Fibroblast of gingiva (primary cell): ENCODE data around the gene WNT3.
A peak's percentile ranks its signal among the peaks of the same experiment; 100 is the strongest.

ENCODE experiments used
- DNase-seq: peaks from one replicate; pipeline ENCODE4 v3.0.0-alpha.2; 2011; ENCODE audit warnings: low read depth

The WNT3 gene

DNA sequence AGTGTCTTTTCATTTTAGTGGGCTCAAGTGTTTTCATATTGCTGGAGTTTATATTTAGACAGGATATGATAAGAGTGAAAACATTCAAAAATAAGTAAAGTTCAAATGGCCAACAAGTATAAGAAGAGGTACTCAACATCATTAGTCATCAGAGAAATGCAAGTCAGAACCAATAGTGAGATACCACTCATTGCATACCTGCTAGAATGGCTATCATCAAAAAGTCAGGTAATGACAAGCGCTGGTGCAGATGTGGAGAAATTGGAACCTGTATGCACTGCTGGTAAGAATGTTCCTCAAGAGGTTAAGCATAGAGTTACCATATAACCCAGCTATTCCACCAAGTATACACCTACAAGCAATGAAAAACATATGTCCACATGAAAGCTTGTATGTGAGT lies 87.8 kb downstream of the WNT3 start:
- DNase-seq, result no peak

DNA sequence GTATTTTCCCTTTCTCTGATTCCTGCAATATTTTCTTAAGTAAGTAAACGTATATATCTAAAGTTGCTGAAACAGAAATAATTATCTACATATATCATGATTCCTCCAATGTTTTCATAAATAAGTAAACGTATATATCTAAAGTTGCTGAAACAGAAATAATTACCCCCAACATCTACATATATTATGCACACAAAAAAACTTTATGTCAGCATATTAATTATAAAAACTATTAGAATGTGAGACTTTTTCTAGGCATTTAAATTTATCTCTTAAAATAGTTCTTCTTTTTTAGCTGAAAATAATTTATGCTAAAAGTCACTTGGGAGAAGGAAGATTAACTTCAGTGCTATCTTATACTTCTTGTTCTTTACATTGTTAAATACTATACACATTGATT lies 88.5 kb downstream of the WNT3 start:
- no peak for DNase-seq

DNA sequence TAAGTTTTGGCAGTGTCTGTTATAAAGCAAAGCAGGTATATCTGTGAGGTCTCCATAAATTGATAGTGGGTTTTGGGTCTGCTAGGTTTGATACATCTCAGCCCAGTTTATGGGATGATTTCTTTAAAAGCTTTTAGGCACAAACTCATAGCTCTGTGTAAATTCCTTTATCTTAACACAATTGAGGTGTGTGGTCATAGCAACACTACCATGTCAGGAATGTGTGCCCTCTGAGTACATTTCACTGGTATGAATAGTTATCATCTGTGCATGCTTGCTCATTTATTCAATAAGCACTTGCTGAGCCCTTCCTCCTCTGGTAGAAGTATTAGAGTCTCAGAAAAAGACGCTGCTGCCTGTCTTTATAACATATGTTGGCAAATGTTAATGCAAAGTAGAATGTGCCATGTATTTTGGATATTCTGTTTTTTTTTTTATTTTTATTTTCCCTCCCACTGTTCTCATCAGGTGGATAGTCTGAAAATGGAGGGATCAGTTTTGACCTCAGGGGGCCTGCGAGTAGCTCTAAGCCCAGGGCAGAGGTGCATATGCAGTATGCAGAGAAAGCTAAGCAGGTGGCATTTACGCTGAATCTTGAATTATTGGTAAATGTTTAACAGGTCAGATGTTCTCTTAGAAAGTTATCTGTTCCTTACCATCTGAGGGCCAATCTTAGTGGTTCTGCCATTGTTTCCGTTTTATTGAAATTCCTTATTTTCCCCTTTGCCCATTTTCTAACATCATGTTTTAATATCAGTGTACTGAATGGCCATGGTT lies 90.7 kb downstream of the WNT3 start:
- peak; percentile 19 for DNase-seq

DNA sequence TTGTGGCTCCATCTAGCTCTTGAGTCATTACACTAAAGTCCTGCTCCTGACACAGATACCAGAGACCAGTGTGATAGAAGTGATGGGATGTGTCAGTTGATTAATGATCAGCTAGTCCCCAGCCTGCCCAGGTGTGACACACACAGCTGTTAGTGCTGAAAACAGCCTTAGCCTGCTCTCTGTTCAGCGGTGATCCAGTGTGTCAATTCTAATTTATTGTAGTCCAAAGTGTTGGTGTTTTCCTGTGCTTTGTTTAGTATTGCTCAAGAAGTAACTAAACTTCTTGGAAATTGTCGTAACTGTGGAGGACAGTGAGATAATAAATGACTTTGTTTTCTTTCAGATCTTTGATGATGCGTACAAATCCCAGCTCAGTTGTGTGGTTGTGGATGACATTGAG lies 92.3 kb downstream of the WNT3 start:
- no peak for DNase-seq

DNA sequence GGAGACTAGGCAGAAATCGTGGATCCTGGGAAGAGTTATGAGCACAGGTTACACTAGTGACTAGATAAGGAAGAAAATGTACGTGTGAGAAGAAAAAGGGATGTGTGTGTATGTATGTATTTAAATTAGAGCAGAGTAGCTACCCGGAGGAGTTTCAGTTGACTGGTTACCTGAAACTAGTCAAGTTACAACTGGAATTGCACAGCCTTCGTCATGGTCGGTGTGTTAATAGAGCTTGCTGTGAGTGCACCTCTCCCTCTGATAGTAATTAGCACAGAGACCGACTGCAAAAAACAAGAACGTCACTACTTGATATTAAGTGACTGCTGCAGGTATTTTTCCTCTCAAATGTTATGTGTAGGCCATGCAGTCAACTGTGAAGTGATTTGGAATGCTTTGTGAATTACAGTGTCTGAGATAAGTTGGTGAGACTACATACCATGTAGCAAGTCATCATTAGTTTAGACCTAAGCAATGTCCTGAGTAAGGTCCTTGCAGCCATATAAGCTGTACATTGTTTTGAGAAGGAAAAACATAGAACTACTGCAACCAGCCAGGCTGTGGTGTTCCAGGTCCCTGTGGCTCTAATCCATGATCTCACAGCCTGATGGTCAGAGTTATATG lies 95.7 kb downstream of the WNT3 start:
- DNase-seq, result no peak

DNA sequence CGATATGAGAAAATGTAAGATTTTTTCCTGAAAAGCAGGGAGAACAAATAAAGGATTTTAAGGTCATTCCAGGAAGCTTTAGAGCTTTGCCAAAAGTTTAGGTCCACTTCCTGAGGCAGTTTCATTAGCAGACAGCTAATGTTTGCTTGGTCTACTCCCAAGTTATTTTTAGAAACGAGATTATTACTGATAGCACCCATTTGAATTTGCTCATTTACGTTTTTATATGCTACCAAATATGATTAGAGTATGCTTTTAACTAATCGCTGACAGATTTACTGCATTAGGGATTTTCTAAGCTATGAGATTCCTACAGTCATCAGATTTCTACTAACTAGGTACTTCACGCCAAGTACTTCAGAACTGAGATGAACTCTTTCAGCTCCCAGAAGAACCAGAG lies 98.1 kb downstream of the WNT3 start:
- DNase-seq, result no peak

DNA sequence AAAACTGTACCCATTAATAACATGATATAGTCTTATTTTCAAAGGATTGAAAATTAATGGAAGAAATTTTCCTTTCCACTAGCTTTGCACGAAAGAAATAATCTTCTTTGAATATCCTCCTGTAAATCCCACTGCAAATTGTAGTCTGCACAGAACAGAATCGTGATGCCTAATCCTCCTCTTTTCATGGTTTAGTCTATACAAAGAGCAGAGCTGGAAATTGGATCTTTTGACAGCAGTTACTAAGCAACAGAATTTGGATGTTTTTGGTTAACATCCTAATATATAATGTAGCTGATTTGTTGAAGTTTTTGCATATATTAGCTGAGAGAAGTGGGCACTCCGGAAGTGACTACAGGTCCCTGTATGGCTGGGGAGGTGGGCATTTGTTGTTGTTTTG lies 98.6 kb downstream of the WNT3 start:
- DNase-seq, result no peak

DNA sequence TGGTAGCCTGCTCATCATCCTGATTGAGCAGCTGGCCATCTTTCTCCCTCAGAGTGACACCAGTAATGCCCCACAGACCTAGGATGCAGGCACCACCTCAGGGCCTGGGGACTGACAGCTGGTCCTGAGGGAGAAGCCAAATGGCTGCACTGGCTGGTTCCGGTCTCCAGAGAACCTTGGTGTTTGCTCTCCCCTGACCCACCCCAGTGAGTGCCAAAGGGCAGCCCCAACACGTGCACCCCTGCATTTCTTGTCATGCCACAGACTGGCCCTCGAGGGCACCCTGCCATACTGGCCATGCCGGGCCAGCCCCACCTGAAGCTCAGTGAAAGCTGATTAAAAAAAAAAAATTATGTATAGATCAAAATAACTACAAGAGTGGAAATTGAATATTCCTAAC lies 100.5 kb downstream of the WNT3 start:
- DNase-seq, result no peak
